Stomach smooth muscle (tissue), 2 donors: ENCODE measurements around the gene ABCA12.

Source experiments
- H3K27ac ChIP-seq: one replicate; pipeline ENCODE4 v1.7.0; 2013; ENCODE audit warnings: mild to moderate bottlenecking, low read length, inconsistent platforms
- H3K27me3 ChIP-seq, 2 donors: one replicate each; pipeline ENCODE4 v1.7.0; 2013; ENCODE audit warnings: low read length in 2 of 2; ENCODE audit not compliant: insufficient read depth in 2 of 2, control insufficient read depth in 1 of 2
- H3K36me3 ChIP-seq, 2 donors: one replicate each; pipeline ENCODE4 v1.7.0; 2013; ENCODE audit warnings: low read length in 2 of 2; ENCODE audit not compliant: control insufficient read depth in 2 of 2, insufficient read depth in 2 of 2
- H3K4me1 ChIP-seq: one replicate; pipeline ENCODE4 v1.7.0; 2013; ENCODE audit warnings: low read length; ENCODE audit not compliant: control insufficient read depth, insufficient read depth
- H3K4me3 ChIP-seq, 2 donors: one replicate each; pipeline ENCODE4 v1.7.0; 2013; ENCODE audit warnings: low read length in 2 of 2
- H3K9ac ChIP-seq, 2 donors: one replicate each; pipeline ENCODE4 v1.7.0; 2013; ENCODE audit warnings: low read length in 2 of 2, mild to moderate bottlenecking in 1 of 2
- H3K9me3 ChIP-seq, 2 donors: one replicate each; pipeline ENCODE4 v1.7.0; 2013; ENCODE audit warnings: low read length in 2 of 2; ENCODE audit not compliant: control insufficient read depth in 2 of 2
- donor health status: healthy.
- donor health status: Pancreatic carcinoma.

The ABCA12 gene

DNA sequence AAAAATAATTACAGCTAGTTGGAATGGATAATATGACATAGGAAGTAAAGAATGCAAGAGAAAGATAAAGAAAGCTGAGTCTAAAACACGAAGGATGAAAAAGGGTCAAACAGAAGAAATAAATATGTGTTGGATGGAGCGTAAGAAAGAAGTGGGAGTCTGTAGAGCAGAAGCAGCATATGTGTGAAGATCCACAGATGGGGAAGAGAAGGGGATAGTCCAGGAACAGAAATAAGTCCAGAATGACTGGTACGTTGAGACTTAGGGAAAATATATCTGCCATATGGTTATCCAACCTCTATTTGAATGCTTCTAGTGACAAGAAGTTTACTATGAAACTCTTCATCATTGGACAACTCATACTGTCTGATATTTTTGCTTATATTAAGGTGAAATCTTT, 18.0 kb downstream of the ABCA12 start:
- no peak overlapping the region for H3K4me3 ChIP-seq
- H3K9ac ChIP-seq: no peak overlapping the region
- H3K4me1 ChIP-seq: no peaks in the 10 kb centered on the region
- H3K9me3 ChIP-seq: peaks cover 2 to 4% of the 10 kb centered on the region in 2 donors
- H3K27ac ChIP-seq: no peak overlapping the region
- no peaks in the 10 kb centered on the region for H3K36me3 ChIP-seq
- no peaks in the 10 kb centered on the region for H3K27me3 ChIP-seq

DNA sequence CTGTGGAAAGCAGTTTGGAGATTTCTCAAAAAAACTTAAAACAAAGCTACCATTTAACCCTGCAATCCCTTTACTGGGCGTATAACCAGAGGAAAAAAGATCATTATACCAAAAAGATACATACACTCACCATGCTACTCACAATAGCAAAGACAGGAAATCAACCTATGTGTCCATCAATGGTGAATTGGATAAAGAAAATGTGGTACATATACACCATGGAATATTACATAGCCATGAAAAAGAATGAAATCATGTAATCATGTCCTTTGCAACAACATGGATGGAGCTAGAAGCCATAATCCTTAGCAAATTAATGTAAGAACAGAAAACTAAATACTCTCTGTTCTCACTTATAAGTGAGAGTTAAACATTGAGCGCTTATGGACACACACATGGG, 18.6 kb downstream of the ABCA12 start:
- no peaks in the 10 kb centered on the region for H3K36me3 ChIP-seq
- H3K9ac ChIP-seq: no peak overlapping the region
- H3K27me3 ChIP-seq: no peaks in the 10 kb centered on the region
- peaks cover 2 to 4% of the 10 kb centered on the region in 2 donors for H3K9me3 ChIP-seq
- no peaks in the 10 kb centered on the region for H3K4me1 ChIP-seq
- no peak overlapping the region for H3K27ac ChIP-seq
- H3K4me3 ChIP-seq: no peak overlapping the region

DNA sequence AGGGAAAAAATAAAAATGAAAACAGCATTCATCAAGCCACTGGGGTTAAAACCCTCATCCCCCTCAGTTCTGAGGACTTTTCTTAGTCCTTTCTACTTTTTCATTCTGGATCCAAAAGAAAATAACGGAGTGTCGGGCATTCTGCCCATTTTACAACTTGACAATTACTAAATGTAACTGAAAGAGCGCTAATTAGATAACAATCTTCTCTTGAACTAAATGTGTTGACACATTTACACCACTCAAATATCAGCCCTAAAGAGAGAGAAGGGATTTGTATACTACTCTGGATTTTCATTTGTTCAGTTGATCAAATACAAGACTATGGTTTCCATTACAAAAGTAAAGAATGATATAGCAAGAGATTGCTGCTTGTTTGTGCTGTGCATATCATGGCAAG, 27.5 kb downstream of the ABCA12 start:
- no peaks in the 10 kb centered on the region for H3K27me3 ChIP-seq
- no peak overlapping the region for H3K9ac ChIP-seq

DNA sequence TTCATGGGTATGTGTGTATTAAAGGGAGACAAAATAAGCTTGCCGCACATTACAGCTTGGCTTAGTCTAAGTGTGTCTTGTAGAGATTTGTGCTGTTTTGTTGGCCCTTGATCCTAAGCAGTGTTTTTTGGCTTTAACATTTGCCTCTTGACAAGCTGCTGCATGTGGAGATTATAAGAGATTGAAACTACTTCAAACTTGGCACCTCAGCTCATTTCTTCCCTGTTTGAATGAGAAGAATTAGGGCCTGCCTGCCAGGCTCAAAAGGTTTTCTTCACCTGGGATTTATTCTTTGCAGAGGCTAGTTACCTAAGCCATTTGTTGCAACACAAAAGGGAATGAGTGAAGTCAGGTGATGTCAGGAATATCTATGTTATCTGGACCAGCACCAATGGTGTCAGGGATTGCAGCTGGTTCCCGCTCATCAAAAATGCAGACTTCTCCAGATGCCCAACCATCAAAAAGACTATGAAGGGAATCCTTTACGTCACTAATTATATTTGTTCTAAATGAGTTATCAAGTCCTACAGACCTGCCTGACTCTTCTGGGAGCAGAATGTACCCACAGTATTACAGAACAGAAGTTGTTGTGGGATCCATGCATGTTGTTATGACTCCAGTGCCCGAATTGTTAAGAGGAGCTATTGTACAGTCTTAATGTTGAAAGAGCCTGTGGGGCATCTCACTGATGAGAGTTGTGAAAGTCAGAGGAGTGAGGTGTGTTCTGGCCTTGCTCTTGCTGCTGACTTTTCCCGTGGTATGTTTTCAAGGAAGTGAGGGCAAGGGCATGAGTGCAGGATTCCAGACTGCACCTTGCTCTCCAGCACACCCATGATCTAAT, 31.0 kb downstream of the ABCA12 start:
- H3K27ac ChIP-seq: no peak overlapping the region
- H3K4me3 ChIP-seq: no peak overlapping the region
- H3K36me3 ChIP-seq: no peaks in the 10 kb centered on the region
- no peaks in the 10 kb centered on the region for H3K4me1 ChIP-seq
- H3K9me3 ChIP-seq: no peaks in the 10 kb centered on the region
- no peaks in the 10 kb centered on the region for H3K27me3 ChIP-seq
- H3K9ac ChIP-seq: no peak overlapping the region

More for the DNA sequence above, 27.5 kb downstream of the ABCA12 start:
- Histone ChIP-seq H3K36me3 (no peaks in the 10 kb centered on the region), H3K27ac (no peak overlapping the region), H3K9me3 (no peaks in the 10 kb centered on the region), H3K4me1 (no peaks in the 10 kb centered on the region), H3K4me3 (no peak overlapping the region)

DNA sequence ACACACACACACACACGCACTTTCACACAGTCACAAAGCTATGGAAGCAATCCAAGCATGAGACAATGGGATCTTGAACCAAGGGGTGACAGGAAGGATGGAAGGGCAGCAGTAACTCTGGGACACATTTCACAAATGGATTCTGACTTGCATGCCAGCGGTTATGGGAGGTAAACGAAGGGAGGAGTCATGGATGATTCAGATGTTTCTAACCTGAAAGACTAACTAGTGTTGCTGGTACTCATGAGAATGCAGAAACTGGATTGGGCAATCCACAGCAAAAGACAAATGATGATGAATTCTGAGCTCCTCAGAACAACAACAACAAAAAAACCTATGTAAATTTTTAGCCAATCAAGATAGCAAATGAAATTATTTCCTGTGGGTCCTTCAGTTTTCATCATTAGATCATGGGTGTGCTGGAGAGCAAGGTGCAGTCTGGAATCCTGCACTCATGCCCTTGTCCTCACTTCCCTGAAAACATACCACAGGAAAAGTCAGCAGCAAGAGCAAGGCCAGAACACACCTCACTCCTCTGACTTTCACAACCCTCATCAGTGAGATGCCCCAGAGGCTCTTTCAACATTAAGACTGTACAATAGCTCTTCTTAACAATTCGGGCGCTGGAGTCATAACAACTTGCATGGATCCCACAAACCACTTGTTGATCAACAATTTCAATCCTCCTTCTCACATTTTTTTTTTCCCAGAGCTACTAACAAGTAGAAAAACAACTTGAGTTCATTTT, 32.6 kb downstream of the ABCA12 start:
- H3K36me3 ChIP-seq: no peaks in the 10 kb centered on the region
- H3K9me3 ChIP-seq: no peaks in the 10 kb centered on the region
- no peak overlapping the region for H3K9ac ChIP-seq
- no peak overlapping the region for H3K27ac ChIP-seq
- H3K4me1 ChIP-seq: no peaks in the 10 kb centered on the region
- H3K27me3 ChIP-seq: no peaks in the 10 kb centered on the region
- H3K4me3 ChIP-seq: no peak overlapping the region

DNA sequence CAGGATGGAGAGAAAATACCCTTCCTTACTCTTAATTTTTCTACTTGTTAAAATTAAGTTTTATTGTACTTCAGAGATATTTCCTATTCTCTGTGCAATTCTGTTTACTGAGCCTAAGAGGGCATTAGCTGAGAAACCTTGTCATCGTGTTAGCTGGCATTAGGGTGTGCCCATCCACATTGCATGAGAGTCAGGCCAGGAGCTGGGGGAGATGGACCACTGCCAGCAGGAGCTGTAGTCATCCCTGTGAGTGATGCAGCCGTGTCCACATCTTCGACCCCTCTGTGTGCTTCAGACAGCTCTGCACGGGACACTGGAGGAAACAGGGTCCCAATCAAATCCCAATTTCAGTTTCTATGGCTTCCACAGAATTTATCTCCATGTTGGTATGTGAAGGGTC, 34.2 kb downstream of the ABCA12 start:
- H3K9me3 ChIP-seq: no peaks in the 10 kb centered on the region
- H3K4me1 ChIP-seq: no peaks in the 10 kb centered on the region
- no peak overlapping the region for H3K4me3 ChIP-seq
- no peaks in the 10 kb centered on the region for H3K36me3 ChIP-seq
- no peak overlapping the region for H3K27ac ChIP-seq
- H3K27me3 ChIP-seq: no peaks in the 10 kb centered on the region
- H3K9ac ChIP-seq: no peak overlapping the region

DNA sequence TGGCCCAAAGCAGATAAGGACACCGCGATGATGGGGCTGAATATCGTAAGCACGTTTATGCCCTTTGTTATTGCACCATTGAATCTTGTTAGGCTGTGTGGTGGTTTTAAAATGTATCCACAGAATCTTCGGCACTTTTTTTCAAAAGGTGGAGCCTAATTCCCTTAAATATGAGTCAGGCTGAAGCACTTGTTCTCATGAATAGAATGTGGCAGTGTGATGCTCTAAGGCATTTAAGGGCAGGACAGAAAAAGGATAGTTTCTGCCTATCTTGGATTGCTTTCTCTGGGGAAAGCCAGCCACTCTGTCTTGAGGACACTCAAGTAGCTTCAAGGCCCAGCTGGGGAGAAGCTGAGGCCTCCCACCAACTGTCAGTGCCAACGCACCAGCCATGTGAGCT, 39.6 kb downstream of the ABCA12 start:
- Histone ChIP-seq H3K4me1 (no peaks in the 10 kb centered on the region), H3K27ac (no peak overlapping the region), H3K27me3 (no peaks in the 10 kb centered on the region), H3K9me3 (no peaks in the 10 kb centered on the region), H3K4me3 (no peak overlapping the region), H3K36me3 (no peaks in the 10 kb centered on the region), H3K9ac (no peak overlapping the region)

DNA sequence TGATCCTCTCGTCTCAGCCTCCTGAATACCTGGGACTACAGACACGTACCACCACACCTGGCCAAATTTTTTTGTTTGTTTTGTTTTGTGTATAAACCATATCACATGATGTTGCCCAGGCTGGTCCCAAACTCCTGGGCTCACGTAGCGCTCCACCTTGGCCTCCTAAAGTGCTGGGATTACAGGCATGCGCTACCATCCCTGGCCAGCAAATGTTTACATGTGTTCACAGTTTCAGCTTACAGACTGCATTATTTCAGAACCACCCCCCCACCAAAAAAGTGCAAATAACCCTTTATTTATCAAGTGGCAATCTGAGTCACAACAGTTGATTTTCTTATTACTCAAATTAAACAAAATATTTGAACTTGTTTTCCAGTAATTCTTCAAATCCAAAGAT, 54.3 kb downstream of the ABCA12 start:
- Histone ChIP-seq H3K27ac (no peak overlapping the region), H3K4me3 (no peak overlapping the region), H3K4me1 (no peaks in the 10 kb centered on the region), H3K36me3 (no peaks in the 10 kb centered on the region), H3K27me3 (no peaks in the 10 kb centered on the region), H3K9ac (no peak overlapping the region), H3K9me3 (no peaks in the 10 kb centered on the region)

DNA sequence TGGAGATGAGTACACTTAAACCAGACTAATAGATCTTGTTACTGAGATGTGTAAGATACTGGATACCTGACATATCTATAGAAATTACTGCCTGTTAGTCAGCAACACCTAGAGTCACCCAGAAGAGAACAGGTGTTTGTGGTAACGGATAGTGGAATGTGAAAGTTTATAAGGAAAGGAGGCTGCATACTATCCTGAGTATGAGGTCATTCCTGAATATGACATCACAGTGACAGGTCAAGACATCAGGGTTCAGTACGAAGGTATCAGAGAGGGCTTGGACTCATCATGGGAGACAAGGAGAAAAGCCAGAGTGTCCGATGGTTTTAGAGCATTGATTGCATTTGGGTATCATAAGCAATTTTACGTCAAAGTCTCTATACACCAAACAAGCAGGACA, 55.3 kb downstream of the ABCA12 start:
- H3K9ac ChIP-seq: no peak overlapping the region
- H3K27me3 ChIP-seq: no peaks in the 10 kb centered on the region
- H3K36me3 ChIP-seq: no peaks in the 10 kb centered on the region
- no peaks in the 10 kb centered on the region for H3K9me3 ChIP-seq
- H3K4me3 ChIP-seq: no peak overlapping the region
- H3K4me1 ChIP-seq: no peaks in the 10 kb centered on the region
- H3K27ac ChIP-seq: no peak overlapping the region

DNA sequence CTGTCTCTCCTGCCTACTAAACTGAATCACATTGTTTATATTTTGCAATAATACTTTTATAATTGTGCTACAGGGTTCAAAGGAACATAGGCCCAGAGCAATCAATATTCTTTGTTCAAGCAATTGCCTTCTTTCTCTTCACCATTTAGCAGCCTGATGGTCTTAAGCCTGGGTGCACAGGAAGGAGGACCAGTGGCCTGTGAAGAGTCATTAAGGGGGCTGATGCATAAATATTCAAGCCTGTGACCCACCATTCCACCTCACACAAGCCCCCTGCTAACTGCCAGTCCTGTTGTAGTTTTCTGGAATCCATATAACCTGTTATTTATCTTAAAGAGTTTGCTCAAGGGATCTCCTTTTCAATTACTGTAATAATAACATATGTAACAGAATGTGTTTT, 56.0 kb downstream of the ABCA12 start:
- H3K4me3 ChIP-seq: no peak overlapping the region
- H3K27me3 ChIP-seq: no peaks in the 10 kb centered on the region
- H3K27ac ChIP-seq: no peak overlapping the region
- no peaks in the 10 kb centered on the region for H3K4me1 ChIP-seq
- no peak overlapping the region for H3K9ac ChIP-seq
- no peaks in the 10 kb centered on the region for H3K36me3 ChIP-seq
- no peaks in the 10 kb centered on the region for H3K9me3 ChIP-seq

DNA sequence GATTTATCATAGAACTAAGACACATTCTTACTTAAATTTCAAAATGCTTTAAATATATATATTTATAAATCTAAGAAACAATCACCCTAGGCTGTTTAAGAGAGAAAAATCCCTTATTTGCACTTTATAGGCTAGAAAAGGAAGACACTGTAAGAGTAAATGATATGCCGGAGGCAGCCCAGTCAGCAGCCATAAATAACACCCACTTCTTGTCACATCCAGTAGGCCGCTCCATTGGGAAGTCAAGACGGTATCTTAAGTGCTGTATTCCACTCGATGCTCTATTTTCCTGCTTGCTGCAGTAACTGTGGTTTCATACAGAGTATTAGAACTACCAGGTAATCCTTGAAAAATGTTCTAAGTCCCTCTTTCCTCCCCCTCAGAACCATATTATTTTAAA, 57.9 kb downstream of the ABCA12 start:
- H3K27me3 ChIP-seq: no peaks in the 10 kb centered on the region
- no peaks in the 10 kb centered on the region for H3K36me3 ChIP-seq
- H3K9ac ChIP-seq: no peak overlapping the region
- no peaks in the 10 kb centered on the region for H3K4me1 ChIP-seq
- H3K27ac ChIP-seq: no peak overlapping the region
- H3K9me3 ChIP-seq: no peaks in the 10 kb centered on the region
- no peak overlapping the region for H3K4me3 ChIP-seq
